BE2C (cell line): ENCODE results near the gene CASP10.

Experiments used
- DNase-seq: peaks from one replicate; pipeline ENCODE4 v3.0.0-alpha.2; 2020
- H3K27me3 ChIP-seq: fragments of 250-450 bp; sonication (Bioruptor Pico); 2 replicates; pipeline ENCODE4 v1.5.1; 2020; ENCODE audit warnings: mild to moderate bottlenecking
- H3K36me3 ChIP-seq: fragments of 250-450 bp; sonication (Bioruptor Pico); 2 replicates; pipeline ENCODE4 v1.5.1; 2020; ENCODE audit warnings: mild to moderate bottlenecking
- H3K4me1 ChIP-seq: fragments of 250-450 bp; sonication (Bioruptor Pico); 2 replicates; pipeline ENCODE4 v1.5.1; 2020
- H3K4me3 ChIP-seq: 2 replicates; pipeline ENCODE4 v1.5.1; 2011; ENCODE audit warnings: low read depth, low read length
- H3K9me3 ChIP-seq: fragments of 250-450 bp; sonication (Bioruptor Pico); 2 replicates; pipeline ENCODE4 v1.5.1; 2020
- CTCF ChIP-seq: IDR thresholded peaks from 2 replicates; pipeline ENCODE4 v1.5.1; 2012; ENCODE audit warnings: mild to moderate bottlenecking, low read depth, low read length

Gene CASP10

GRCh38 chr2:201258666-201259615 is 76.0 kb downstream of the CASP10 start:
- peak overlapping the region; percentile 48 for H3K4me3 ChIP-seq
- no peak for DNase-seq
- no peak for TF ChIP-seq CTCF
- peaks cover 7% of the 10 kb centered on the region for H3K4me1 ChIP-seq
- H3K9me3 ChIP-seq: no peaks in the 10 kb centered on the region
- no peaks in the 10 kb centered on the region for H3K36me3 ChIP-seq
- H3K27me3 ChIP-seq: no peaks in the 10 kb centered on the region

- H3K4me1 ChIP-seq: peaks cover 7% of the 10 kb centered on the region
- H3K9me3 ChIP-seq: no peaks in the 10 kb centered on the region
- no peak within 1 kb of the TSS for H3K4me3 ChIP-seq
- DNase-seq: no peak
- no peak for TF ChIP-seq CTCF
- no peaks in the 10 kb centered on the region for H3K36me3 ChIP-seq
- H3K27me3 ChIP-seq: no peaks in the 10 kb centered on the region
These were observed 77.4 kb downstream of the CASP10 start, which contains the start of gene CASP8 for GRCh38 chr2:201260302-201260800. Gene CASP8, plus strand, starts transcription at chr2:201260536. Its CDS starts 5,951 bp downstream, at chr2:201266487.

GRCh38 chr2:201261471-201261870 is 78.5 kb downstream of the CASP10 start:
- no peak overlapping the region for H3K4me3 ChIP-seq
- TF ChIP-seq CTCF: no peak

DNA sequence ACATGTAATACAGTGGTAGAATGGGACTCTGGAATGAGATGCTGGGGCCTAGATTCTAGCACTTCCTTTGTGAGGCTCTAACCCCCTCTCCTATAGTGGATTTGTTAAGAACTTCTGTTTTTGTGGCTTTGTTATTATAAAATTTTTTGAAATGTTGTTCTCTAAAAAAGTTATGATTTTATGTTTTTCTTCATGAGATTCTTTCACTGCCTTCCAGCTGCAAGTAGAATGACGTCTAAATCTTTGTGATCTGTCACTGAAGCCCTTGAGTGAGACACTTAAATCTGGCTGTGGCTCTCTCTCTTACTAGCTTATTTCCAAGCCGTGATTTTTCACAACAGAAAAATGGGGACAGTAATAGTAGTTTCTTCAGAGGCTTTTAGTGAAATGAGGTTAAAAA is 79.0 kb downstream of the CASP10 start:
- Histone ChIP-seq H3K27me3 (no peaks in the 10 kb centered on the region), H3K9me3 (no peaks in the 10 kb centered on the region), H3K36me3 (no peaks in the 10 kb centered on the region), H3K4me3 (no peak overlapping the region), H3K4me1 (peaks cover 7% of the 10 kb centered on the region)
- no peak for DNase-seq
- TF ChIP-seq CTCF: no peak

More at GRCh38 chr2:201261471-201261870, 78.5 kb downstream of the CASP10 start:
- Histone ChIP-seq H3K4me1 (peaks cover 7% of the 10 kb centered on the region), H3K27me3 (no peaks in the 10 kb centered on the region), H3K9me3 (no peaks in the 10 kb centered on the region), H3K36me3 (no peaks in the 10 kb centered on the region)
- no peak for DNase-seq

GRCh38 chr2:201262718-201263117 is 79.8 kb downstream of the CASP10 start:
- no peaks in the 10 kb centered on the region for H3K36me3 ChIP-seq
- DNase-seq: no peak
- peaks cover 7% of the 10 kb centered on the region for H3K4me1 ChIP-seq
- TF ChIP-seq CTCF: no peak
- H3K27me3 ChIP-seq: no peaks in the 10 kb centered on the region
- H3K9me3 ChIP-seq: no peaks in the 10 kb centered on the region
- H3K4me3 ChIP-seq: no peak overlapping the region

DNA sequence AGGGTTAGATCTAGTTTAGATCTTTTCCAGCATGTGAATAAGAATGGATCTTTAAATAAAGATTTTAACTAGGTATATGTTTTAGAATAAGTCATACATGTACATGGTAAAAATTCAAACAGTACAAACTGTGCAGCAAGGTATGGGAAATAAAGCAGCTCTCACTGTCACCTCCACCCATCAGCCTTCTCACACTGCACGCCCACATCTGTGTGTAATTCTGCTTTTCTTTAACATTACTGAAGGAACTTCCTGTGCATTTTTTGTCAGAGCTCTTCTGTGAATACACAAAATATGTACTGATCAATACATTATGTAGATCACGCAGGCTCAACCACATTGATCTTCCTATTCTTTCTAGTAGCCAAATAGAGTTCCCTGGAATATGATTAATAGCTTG is 80.8 kb downstream of the CASP10 start:
- Histone ChIP-seq H3K4me3 (no peak overlapping the region), H3K4me1 (peaks cover under 1% of the 10 kb centered on the region; the same call in 1 of the 2 replicates), H3K9me3 (no peaks in the 10 kb centered on the region), H3K36me3 (no peaks in the 10 kb centered on the region), H3K27me3 (no peaks in the 10 kb centered on the region)
- no peak for DNase-seq
- TF ChIP-seq CTCF: no peak
